Activated naive CD4-positive, alpha-beta T cell treated with anti-CD3 and anti-CD28 coated beads, Interleukin-2, amount 10 ng/mL, durations not matched to agents 5 hours and 36 hours (primary cell): ENCODE data around the gene SUGCT. TPM values are rescaled to one million over a fixed set of nuclear protein-coding genes. Genes with fewer than 3 reads are reported as not detected.

Experiments used
- total RNA-seq, 2 experiments: library from RNA; stranded (reverse); gene quantifications; one replicate each; pipeline ENCODE4 v1.2.3, GENCODE V29; 2021

SUGCT gene
- under 1 TPM; 0.15 to 0.29 TPM for total RNA-seq

GRCh38 chr7:40134428-40135316 lies at the start of gene SUGCT, which contains the start of gene MPLKIP:
Gene SUGCT (plus strand): TSS chr7:40135005.
Gene MPLKIP (minus strand): TSS chr7:40134622. CDS start chr7:40134567, 55 bp downstream.

Other genes with a start within 250 kb of the SUGCT start
- 10 to 100 TPM; 51.4 to 53.8 TPM for gene CDK13, start 184.7 kb upstream of the SUGCT start, total RNA-seq
- gene MPLKIP, start 383 bp upstream of the SUGCT start, total RNA-seq: 10 to 100 TPM; 36.4 to 37.3 TPM